K562 (cell line): Measurements from ENCODE around the gene FXYD4. TPM values are rescaled to one million over a fixed set of nuclear protein-coding genes. Genes with fewer than 3 reads are reported as not detected.

Experiments used
- BHLHE40 ChIP-seq: IDR thresholded peaks from 2 replicates; pipeline ENCODE4 v1.6.1; 2011; ENCODE audit warnings: low read length, improper control_type of control experiment
- DEAF1 ChIP-seq: fragments of 450-650 bp; formaldehyde crosslinking; IDR thresholded peaks from 2 replicates; pipeline ENCODE4 v1.4.0; 2020; ENCODE audit warnings: mild to moderate bottlenecking, moderate library complexity
- ELF1 ChIP-seq: fragments of 200-800 bp; sonication (Bioruptor generic); IDR thresholded peaks from 2 replicates; pipeline ENCODE4 v1.6.1; 2016; ENCODE audit warnings: missing genetic modification characterization, missing compliant biosample characterization
- MAZ ChIP-seq, 2 experiments: fragments of 450-650 bp in 1 of 2; sonication (generic) in 1 of 2; formaldehyde crosslinking; IDR thresholded peaks in 1 of 2; conservative IDR thresholded peaks in 1 of 2; 2 replicates each; pipeline versions ENCODE4 v1.4.0 to v1.5.0; 2020; ENCODE audit warnings: mild to moderate bottlenecking in 1 of 2, missing genetic modification reagents in 1 of 2
- MEF2D ChIP-seq: conservative IDR thresholded peaks from 2 replicates; pipeline ENCODE4 v1.6.1; 2016; ENCODE audit warnings: low read depth, missing genetic modification characterization, missing compliant biosample characterization
- MYNN ChIP-seq, 2 experiments: sonication (generic); formaldehyde crosslinking in 1 of 2; IDR thresholded peaks; 2 replicates each; pipeline versions ENCODE4 v1.5.0 to v1.6.1; 2016 to 2020; ENCODE audit warnings: antibody characterized with exemption in 1 of 2, missing genetic modification reagents in 1 of 2
- NEUROD1 ChIP-seq: fragments of 150-350 bp; IDR thresholded peaks from 2 replicates; pipeline ENCODE4 v1.6.1; 2014; ENCODE audit warnings: borderline replicate concordance, low read length, low read depth; ENCODE audit not compliant: partially characterized antibody
- NR0B1 ChIP-seq: fragments of 450-650 bp; IDR thresholded peaks from one replicate; pipeline ENCODE4 v1.6.1; 2018; ENCODE audit warnings: mild to moderate bottlenecking, moderate library complexity; ENCODE audit not compliant: partially characterized antibody
- PPARD ChIP-seq: fragments of 250-450 bp; sonication (Bioruptor Pico); IDR thresholded peaks from 2 replicates; pipeline ENCODE4 v1.8.0; 2022; ENCODE audit warnings: inconsistent platforms, mild to moderate bottlenecking, moderate library complexity
- RCOR1 ChIP-seq, 2 experiments: IDR thresholded peaks; 2 replicates each; pipeline ENCODE4 v1.6.1; 2012; ENCODE audit warnings: low read depth in 2 of 2, low read length in 2 of 2, borderline replicate concordance in 1 of 2, improper control_type of control experiment in 1 of 2
- SMARCC2 ChIP-seq: fragments of 450-650 bp; IDR thresholded peaks from 2 replicates; pipeline ENCODE4 v1.6.1; 2017; ENCODE audit warnings: antibody characterized with exemption, moderate library complexity, mild to moderate bottlenecking, low read depth
- ZBTB43 ChIP-seq: sonication (generic); formaldehyde crosslinking; IDR thresholded peaks from 2 replicates; pipeline ENCODE4 v1.8.0; 2023; ENCODE audit warnings: mild to moderate bottlenecking, missing genetic modification reagents
- ZBTB49 ChIP-seq: sonication (generic); formaldehyde crosslinking; IDR thresholded peaks from 2 replicates; pipeline ENCODE4 v1.8.0; 2022; ENCODE audit warnings: missing genetic modification reagents, mild to moderate bottlenecking, borderline replicate concordance
- ZNF174 ChIP-seq: fragments of 250-450 bp; sonication (Bioruptor Pico); IDR thresholded peaks from 2 replicates; pipeline ENCODE4 v1.4.0; 2020; ENCODE audit warnings: mild to moderate bottlenecking
- ZNF384 ChIP-seq: IDR thresholded peaks from 2 replicates; pipeline ENCODE4 v1.6.1; 2012; ENCODE audit warnings: low read depth, low read length, improper control_type of control experiment
- ZNF511 ChIP-seq: sonication (generic); formaldehyde crosslinking; IDR thresholded peaks from 2 replicates; pipeline ENCODE4 v1.8.0; 2022; ENCODE audit warnings: mild to moderate bottlenecking, missing genetic modification reagents
- ZNF583 ChIP-seq: fragments of 250-450 bp; sonication (Bioruptor Pico); IDR thresholded peaks from 2 replicates; pipeline ENCODE4 v1.4.0; 2020
- polyA plus RNA-seq, 8 experiments: library from polyadenylated mRNA; depleted of rRNA in 4 of 8; stranded (reverse) in 5 of 8; unstranded in 3 of 8; fragments of >200 nt; fragmentation: Nextera tagmentation in 2 of 8; fragmentation: Illumina TruSeq in 1 of 8; extraction: Ambion mirVana in 2 of 8; extraction: Trizol in 1 of 8; gene quantifications; 2 replicates each; pipeline versions ENCODE4 v1.2.1 to v1.2.3, GENCODE V29; 2011 to 2014; ENCODE audit warnings: inconsistent platforms in 1 of 8, missing spikeins in 1 of 8
- total RNA-seq, 7 experiments: library from RNA; depleted of rRNA in 6 of 7; stranded (reverse); fragments of >200 nt in 6 of 7; fragmentation: Illumina TruSeq in 2 of 7; extraction: Trizol in 2 of 7; gene quantifications; 2 replicates each; pipeline versions ENCODE4 v1.2.1 to v1.2.3, GENCODE V29; 2011 to 2021; ENCODE audit warnings: low replicate concordance in 1 of 7
- TF ChIP-seq, protein P1 (sequence below), 2 experiments: fragments of 250-450 bp in 1 of 2; fragments of 450-650 bp in 1 of 2; sonication (Bioruptor Pico) in 1 of 2; IDR thresholded peaks; 2 replicates each; pipeline versions ENCODE4 v1.6.1 to v1.8.0; 2016 to 2021; ENCODE audit warnings: mild to moderate bottlenecking in 2 of 2, moderate library complexity in 2 of 2, missing compliant biosample characterization in 1 of 2, missing genetic modification characterization in 1 of 2

Gene FXYD4
- total and polyA plus RNA-seq, 9 of the 15 experiments (the other 6 are each of a cell fraction or from before 2014, with no cell fraction given), result not detected

- TF ChIP-seq ZNF384 (peak; percentile 40), ELF1 (peak; percentile 90), ZNF511 (CRISPR knock-in tag) (no peak), ZNF174 (CRISPR knock-in tag) (no peak), ZNF583 (no peak), MAZ (CRISPR knock-in tag; conservative IDR thresholded peaks at IDR 0.05 in 1 of 2, IDR thresholded peaks at IDR 0.05 in 1 of 2) (peak in 1 of 2 experiments; percentile 89; a peak in 2 of 4 replicates), NR0B1 (no peak), MEF2D (no peak), ZBTB43 (CRISPR knock-in tag) (peak; percentile 25; the same call in 1 of the 2 replicates), SMARCC2 (0 out of 2 replicates have a peak, but pooled peaks have one; percentile 28), ZBTB49 (CRISPR knock-in tag) (0 out of 2 replicates have a peak, but pooled peaks have one; percentile 17), PPARD (no peak), MYNN (IDR thresholded peaks at IDR 0.05) (peak; percentile 76), MYNN (CRISPR knock-in tag; IDR thresholded peaks at IDR 0.05) (no peak), BHLHE40 (peak; percentile 19; the same call in 1 of the 2 replicates), DEAF1 (CRISPR knock-in tag) (peak; percentile 90), NEUROD1 (peak; percentile 31), RCOR1 (IDR thresholded peaks at IDR 0.05; ENCODE audit: borderline replicate concordance in 1 of 2, low read depth in 2 of 2, low read length in 2 of 2) (peak in 1 of 2 experiments; percentile 80; a peak in 2 of 4 replicates)
- TF ChIP-seq, protein P1, sequence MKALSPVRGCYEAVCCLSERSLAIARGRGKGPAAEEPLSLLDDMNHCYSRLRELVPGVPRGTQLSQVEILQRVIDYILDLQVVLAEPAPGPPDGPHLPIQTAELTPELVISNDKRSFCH (CRISPR knock-in tag; IDR thresholded peaks at IDR 0.05), result no peak
- TF ChIP-seq, protein P1 (tag; IDR thresholded peaks at IDR 0.05), result no peak
These were observed 22.7 kb upstream of the FXYD4 start (continued) for GRCh38 chr10:43348511-43349312.
